GM12878 (cell line): ENCODE results near the gene AOAH.

Experiments used
- BHLHE40 ChIP-seq, 2 experiments: fragments of 450-650 bp in 1 of 2; IDR thresholded peaks; 2 replicates each; pipeline ENCODE4 v1.6.1; 2011 to 2017; ENCODE audit warnings: low read depth in 2 of 2, borderline replicate concordance in 1 of 2, improper control_type of control experiment in 1 of 2, low read length in 1 of 2, mild to moderate bottlenecking in 1 of 2
- CTCF ChIP-seq, 3 experiments: IDR thresholded peaks in 2 of 3; conservative IDR thresholded peaks in 1 of 3; 2 replicates each; pipeline ENCODE4 v1.5.1; 2011; ENCODE audit warnings: low read depth in 3 of 3, low read length in 3 of 3, mild to moderate bottlenecking in 3 of 3, control low read depth in 2 of 3, moderate library complexity in 2 of 3, inconsistent platforms in 1 of 3, mixed read lengths in 1 of 3; ENCODE audit not compliant: control insufficient read depth in 2 of 3, insufficient read depth in 1 of 3; ENCODE audit errors: extremely low read depth in 1 of 3
- EP300 ChIP-seq, 2 experiments: fragments of 150-350 bp in 1 of 2; IDR thresholded peaks; 2 replicates each; pipeline ENCODE4 v1.6.1; 2011 to 2012; ENCODE audit warnings: low read depth in 2 of 2, low read length in 2 of 2, borderline replicate concordance in 1 of 2, improper control_type of control experiment in 1 of 2, inconsistent platforms in 1 of 2; ENCODE audit not compliant: control insufficient read depth in 1 of 2
- FOS ChIP-seq: IDR thresholded peaks from 3 replicates; pipeline ENCODE4 v1.6.1; 2011; ENCODE audit warnings: borderline replicate concordance; ENCODE audit not compliant: insufficient read length; ENCODE audit errors: extremely low read depth
- POLR2A ChIP-seq: IDR thresholded peaks from 2 replicates; pipeline ENCODE4 v1.6.1; 2011; ENCODE audit warnings: low read depth, mild to moderate bottlenecking, low read length
- RAD51 ChIP-seq: fragments of 450-650 bp; IDR thresholded peaks from 2 replicates; pipeline ENCODE4 v1.6.1; 2016; ENCODE audit warnings: moderate library complexity, mild to moderate bottlenecking, inconsistent platforms
- REST ChIP-seq: IDR thresholded peaks from 2 replicates; pipeline ENCODE4 v1.6.1; 2012; ENCODE audit warnings: mild to moderate bottlenecking, low read depth, low read length
- TBL1XR1 ChIP-seq: IDR thresholded peaks from 2 replicates; pipeline ENCODE4 v1.6.1; 2012; ENCODE audit warnings: low read depth, low read length, improper control_type of control experiment

DNA sequence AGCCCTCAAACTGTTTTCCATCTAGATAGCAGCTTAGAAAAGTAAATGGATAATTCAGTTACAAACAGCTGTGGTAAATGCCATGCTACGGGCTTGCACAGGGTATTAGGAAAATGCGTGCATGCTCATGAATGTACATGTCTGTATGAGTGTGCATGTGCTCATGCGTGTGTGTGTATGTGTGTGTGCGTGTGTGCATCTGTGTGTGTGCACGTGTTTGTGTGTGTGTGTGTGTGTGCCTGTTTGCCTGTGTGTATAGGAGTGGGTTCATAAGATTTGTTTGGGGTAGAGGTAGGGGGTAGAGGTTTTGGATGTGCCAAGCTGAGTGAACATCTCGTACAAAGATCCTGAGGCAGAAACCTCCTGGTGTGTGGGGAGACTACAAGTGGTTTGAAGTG lies 52.9 kb downstream of the AOAH start:
- TF ChIP-seq POLR2A (no peak), CTCF (IDR thresholded peaks at IDR 0.05 in 2 of 3, conservative IDR thresholded peaks at IDR 0.05 in 1 of 3; ENCODE audit: control insufficient read depth in 2 of 3, extremely low read depth in 1 of 3, insufficient read depth in 1 of 3, low read depth in 3 of 3, low read length in 3 of 3) (no peak), RAD51 (no peak), FOS (no peak), TBL1XR1 (no peak), EP300 (IDR thresholded peaks at IDR 0.05; ENCODE audit: borderline replicate concordance in 1 of 2, control insufficient read depth in 1 of 2, low read depth in 2 of 2, low read length in 2 of 2) (no peak), REST (no peak), BHLHE40 (IDR thresholded peaks at IDR 0.05; ENCODE audit: borderline replicate concordance in 1 of 2, low read depth in 2 of 2, low read length in 1 of 2) (no peak)
